Stimulated activated CD4-positive, alpha-beta T cell treated with anti-CD3 and anti-CD28 coated beads, Interleukin-2, amount 100 ng/mL, for 24 hours (primary cell): ENCODE results near the gene PADI4.

ENCODE experiments used
- DNase-seq, 2 donors: peaks; one replicate each; pipeline ENCODE4 v3.0.0-alpha.2; 2020

PADI4 gene

DNA sequence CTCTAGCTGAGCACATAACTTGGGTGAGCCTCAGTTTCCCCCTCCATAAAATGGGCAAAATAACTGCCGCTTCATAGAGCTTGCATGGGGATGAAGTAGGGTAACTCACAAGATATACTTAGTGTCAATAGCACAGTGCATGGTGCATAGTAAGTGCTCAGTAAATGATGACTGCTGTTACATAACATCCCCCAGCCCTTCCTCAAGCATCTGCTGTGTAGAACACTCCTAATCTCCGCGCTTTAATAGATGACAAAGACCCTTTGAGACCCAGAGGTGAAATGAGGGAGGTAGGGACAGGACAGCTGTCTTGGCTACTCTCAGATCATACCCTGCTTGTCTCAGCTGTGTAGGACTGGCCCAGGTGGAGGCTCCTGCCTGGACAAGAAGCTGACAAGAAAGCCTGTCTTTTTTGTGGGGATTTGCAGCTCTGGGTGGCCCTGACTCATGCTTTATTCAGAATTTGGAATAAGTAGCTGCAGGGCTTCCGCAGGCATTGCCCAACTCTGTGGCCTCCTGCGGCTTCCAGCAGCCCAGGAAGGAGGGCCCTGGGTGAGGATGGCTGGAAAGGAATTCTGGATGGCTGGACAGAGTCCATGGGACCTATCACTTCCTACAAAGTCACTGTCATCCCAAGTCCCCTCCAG, 20.7 kb upstream of the PADI4 start:
- no peak for DNase-seq

DNA sequence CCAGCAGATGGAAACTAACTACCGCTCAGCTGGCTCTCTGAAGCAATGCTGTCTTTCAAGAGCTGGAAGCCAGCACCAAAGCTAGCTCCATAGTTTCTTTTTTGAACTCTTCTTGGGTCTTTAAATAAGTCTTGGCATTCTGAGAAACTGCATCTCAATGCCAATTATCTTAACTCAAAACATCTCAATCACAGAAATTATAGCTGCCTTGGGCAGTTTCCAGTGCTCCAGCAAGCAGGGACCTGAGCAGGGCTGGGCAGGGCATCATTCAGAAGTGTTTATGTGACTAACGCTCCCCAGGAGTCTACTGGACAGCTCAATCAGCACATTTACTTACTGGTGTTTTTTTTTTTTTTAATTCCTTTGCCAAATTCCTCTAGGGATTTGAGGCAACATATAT, 18.3 kb upstream of the PADI4 start:
- no peak for DNase-seq

DNA sequence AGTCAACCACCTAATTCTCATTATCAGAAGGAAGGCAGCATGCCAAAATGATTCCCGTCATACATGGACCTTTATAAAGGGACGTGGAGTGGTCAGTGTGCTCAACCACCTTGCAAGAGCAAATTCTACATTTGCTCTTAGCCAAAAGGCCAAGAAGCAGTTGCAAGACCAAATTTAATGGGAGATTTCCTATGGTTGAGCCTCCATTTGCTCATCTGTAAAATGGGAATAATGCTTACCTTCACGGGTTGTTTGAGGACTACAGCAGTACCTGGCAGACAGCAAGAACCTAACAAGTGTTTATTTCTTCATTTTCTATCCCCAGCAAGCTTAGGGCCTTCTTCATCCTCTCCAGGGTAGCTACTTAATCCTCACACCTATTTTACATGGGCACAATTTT, 17.4 kb upstream of the PADI4 start:
- DNase-seq = no peak

DNA sequence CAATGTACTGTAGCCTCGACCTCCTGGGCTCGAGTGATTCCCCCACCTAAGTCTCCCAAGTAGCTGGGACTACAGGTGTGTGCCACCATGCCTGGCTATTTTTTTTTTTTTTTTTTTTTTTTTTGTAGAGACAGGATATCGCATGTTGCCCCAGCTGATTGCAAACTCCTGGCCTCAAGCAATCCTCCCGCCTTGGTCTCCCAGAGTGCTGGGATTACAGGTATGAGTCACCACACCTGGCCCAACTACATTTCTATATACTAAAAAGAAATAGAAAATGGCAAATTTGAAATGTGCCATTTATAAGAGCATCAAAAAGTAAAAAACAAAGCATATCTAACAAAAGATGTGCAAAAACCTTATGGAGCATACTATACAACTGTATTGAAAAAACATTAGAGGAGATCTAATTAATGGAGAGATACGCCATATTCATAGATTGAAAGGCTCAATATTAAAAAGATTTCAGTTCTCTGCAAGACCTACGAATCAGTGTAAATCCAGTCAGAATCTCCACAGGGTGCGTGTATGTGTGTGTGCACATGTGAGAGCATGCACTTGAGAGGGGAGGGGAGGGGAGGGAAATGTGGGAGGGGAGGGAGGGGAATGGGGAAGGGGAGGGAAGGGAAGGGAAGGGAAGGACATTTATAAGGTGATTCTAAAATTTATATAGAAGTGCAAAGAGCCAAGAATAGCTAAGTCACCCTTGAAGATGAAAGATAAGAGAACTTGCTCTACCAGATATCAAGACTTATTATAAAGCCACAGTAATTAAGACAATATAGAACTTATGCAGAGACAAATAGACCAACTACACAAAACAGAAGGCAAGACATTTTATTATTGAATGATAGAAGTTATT, 15.5 kb upstream of the PADI4 start:
- no peak for DNase-seq

DNA sequence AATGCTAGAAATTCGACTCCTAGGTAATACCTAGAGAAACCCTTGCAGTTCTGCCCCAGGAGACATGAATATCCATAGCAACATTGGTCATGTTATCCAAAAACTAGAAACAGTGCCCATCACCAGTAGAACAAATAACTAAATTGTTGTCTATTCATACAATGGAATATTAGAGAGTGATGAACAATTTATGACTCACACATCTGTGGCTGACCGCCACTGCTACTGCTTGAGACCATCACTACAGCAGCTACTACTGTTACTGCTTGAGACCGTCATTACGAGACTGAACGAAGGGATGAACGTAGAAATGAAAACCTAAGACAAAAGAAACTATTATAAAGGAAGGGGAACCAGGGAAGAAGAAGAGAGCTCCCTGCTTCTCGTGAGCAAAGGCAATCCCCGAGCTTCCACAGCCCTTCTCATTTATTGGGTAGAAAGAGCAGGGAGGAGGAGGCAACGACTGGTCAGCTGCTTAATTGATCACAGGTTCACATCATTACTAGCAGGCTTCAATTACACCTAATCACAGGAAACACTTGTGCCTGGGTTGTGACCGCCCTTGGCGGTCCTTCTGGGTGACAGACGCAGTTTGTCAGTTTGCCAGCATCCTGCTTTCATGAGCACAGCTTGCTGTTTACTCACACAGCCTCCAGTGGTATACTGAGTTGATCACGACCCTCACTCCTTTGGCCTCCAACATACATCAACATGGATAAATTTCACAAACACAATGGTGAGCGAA, 14.1 kb upstream of the PADI4 start:
- no peak for DNase-seq

DNA sequence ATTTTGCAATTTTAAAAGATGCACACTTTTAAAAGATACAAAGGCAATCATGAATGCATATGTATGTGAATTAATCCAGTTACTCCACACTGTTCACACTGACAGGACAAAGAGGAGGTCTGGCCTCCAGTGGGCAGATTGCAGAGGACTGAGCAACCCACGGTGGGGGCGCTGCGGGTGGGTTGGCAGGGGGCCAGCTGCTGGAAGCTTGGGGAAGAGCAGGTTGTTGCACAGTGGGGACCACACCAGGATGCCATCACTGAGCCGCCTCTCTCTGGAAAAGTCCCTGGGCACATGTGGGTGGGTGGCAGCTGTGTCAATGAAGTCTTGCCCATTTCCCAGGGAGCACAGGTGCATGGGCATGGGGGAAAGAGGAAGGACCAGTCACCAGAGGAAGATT, 12.7 kb upstream of the PADI4 start:
- DNase-seq = no peak

DNA sequence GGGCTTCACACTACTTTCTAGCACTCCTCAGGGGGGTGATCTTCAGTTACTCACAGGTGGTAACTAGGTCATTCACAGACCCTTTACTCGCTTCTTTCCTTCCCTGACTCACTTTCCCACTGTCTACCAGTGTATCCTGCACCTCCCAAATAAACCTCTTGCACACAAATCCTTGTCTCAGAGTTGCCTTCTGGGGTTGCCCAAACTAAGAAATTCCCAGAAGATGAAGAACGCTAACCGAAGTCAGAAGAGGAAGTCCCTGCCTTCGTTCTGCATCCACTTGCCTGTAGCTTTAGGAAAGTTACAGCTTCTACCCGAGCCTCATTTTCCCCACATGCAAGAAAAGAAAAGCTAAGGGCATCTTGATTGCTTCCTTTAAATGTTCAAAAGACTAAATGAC, 11.9 kb upstream of the PADI4 start:
- no peak for DNase-seq

DNA sequence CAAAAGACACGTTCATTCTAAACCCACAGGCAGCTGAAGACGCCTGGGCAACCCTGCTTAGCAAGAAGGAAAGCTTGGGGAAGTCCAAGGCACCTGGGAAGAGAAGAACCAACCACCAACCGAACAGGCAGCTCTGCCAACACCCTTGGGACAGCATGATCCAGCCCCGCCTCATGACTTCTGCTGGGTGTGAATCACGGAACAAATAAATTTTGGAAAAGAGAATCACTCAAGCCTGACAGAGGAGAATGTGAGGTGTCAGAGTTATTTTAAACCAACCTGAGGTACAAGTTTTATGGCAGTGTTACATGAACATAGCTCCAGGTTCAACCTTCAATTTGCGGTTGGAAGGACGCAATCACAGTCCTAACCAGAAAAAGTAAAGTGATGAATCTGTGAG, 10.0 kb upstream of the PADI4 start:
- no peak for DNase-seq

DNA sequence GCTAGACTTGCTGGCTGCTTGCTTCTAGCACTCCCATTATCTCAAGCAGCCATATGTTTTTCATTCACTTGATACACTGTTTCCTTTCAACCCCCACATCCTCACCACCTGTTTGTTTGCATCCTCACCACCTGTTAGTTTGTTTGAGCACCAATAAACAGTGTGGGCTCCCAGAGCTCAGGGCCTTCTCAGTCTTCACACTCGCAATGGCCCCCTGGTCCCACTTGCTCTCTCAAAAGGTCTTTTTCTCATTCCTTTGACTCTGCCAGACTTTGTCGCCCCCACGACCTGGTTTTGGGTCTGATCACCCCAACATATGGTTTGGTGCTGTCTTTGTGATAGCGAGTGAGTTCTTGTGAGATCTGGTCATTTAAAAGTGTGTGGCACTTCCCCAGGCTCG, 6.2 kb upstream of the PADI4 start:
- DNase-seq = no peak

DNA sequence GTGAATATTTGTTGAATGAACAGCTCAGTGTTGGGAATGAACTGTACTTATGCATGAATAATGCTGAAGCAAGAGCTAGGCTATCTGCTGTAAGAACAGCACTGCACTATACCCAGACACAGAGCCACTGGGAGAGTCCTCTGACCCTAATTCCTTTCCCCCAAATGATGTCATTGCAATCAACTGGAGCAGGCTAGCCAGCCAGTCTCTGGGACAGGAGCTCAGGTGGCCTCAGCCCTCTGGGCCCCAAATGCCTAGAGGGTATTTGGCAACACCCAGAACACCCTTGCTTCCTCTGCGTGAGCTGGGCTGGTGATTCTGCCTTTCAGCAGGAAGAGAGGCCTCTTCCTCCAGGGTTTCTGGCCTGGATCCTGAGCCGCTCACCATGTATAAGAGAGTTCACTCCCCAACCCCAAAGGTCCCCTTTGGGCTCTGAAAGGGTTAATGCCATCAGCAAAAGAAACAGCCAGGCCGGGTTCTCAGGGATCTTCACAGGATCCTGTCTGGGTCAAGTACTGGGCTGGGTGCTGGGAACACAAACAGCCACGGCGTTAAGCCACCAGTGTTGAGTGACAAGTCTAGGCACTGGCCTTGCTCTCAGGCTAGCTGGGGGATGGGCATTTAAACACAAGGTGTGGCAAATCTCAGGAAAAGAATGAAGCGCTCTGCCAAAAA, 3.7 kb upstream of the PADI4 start:
- no peak for DNase-seq

DNA sequence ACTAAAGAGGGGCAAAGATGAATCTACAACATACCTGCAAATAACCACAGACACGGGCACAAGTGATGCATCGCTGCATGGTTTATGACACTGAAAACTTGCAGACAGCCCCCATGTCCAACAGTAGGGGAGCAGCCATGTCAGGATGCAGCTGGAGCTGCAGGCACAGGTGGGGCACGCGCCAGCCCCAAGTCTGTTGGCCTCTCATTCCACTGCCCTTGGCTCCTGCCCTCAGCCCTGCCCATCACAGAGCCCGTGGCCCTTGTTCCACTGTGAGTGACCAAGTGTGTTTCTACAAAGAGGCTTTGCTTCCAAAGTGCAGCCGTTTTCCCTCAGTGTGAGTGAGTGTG, 3.2 kb upstream of the PADI4 start:
- DNase-seq = no peak

DNA sequence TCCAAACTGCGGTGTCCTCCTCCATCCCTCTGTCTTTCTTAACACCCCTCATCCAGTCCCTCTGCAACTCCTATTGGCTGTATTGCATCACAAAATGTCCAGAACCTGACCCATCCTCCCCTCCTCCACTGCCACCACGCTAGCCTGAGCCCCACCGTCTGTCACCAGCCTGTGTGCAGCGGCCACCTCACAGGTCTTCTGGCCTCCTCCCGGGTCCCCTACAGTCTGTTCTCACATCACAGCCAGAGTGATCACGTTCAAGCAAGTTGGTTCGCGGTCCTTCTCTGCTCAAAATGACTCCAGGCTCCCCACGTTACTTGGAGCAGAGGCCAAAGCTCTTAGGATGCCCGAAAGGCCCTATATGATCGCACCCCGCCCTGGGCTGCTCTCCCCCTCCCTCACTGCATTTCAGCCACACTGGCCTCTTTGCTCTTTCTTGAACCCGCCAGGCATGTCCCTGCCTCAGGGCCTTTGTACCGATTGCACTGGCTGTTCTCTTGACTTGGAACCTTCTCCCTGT, 2.4 kb upstream of the PADI4 start:
- DNase-seq = no peak

DNA sequence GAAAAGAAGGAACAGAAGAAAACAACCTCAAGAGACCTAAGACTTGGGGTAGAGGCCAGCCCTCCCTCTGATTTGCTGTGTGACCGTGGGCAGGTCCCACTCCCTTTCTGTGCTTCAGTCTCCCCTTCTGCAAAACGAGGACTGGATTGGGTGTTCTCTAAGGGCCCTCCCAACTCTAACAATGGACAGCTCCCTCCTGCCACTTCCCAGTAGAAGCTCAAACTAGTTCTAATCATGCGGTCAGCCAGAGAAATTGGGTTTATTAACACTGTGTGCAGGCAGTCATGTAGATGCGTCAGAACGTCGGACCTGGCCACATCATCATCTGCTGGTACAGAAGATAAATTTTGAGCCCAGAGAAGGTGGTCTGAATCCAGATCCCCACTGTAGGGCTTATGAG, 1.6 kb upstream of the PADI4 start:
- DNase-seq = no peak

DNA sequence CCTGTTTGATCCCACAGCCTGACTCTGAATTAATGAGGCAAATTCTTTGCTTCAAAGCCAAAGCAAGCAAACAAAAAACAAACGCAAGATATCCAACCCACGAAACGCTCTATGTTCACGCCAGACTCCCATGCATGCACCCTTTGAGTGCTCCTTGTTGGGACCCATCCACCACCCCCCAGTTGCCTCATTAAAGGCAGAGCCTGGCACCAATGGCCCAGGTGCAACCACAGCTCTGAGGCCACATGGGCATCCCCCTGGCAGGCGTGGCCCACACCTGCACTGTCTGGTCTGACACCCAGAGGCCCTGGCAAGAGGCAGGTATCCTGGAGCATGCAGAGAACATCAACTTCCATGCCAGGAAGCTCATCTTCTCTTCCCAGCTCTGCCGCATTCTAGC, 1.1 kb upstream of the PADI4 start:
- no peak for DNase-seq

DNA sequence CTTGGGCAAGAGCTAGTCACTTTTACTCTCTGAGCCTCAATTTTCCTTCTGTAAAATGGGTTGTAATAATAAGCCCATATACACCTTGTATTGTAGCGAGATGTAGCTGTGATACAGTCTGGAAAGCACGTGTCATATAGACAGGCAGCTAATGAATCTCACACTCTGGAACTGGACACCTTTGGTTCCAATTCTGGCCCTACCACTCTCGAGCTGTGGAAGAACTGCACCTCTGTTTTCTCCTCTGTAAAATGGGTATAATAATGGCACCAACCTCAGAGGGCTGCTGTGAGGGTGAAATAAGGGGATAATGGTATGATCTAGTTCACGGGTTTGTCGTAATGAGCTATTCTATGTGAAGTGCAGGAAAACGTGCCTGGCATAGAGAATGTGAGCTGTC, 668 bp upstream of the PADI4 start:
- DNase-seq = no peak

DNA sequence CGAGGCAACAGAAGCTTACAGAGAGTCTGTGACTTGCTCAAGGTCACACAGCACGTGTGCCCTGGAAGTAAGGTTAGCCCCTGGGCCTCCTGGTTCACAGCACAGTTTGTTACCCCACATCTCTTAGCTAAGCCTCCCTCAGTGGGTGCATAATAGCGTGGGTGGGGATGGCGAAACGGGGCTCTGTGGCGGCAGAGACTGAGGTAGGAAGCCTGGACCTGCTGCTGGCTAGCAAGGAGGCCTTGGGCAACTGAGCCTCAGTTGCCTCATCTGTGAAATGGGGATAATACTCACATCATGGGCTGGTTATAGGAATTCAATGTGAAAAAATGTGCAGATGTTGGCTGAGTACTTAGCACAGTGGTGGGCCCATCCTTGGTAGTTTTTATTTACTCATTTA, 596 bp downstream of the PADI4 start:
- DNase-seq = no peak

DNA sequence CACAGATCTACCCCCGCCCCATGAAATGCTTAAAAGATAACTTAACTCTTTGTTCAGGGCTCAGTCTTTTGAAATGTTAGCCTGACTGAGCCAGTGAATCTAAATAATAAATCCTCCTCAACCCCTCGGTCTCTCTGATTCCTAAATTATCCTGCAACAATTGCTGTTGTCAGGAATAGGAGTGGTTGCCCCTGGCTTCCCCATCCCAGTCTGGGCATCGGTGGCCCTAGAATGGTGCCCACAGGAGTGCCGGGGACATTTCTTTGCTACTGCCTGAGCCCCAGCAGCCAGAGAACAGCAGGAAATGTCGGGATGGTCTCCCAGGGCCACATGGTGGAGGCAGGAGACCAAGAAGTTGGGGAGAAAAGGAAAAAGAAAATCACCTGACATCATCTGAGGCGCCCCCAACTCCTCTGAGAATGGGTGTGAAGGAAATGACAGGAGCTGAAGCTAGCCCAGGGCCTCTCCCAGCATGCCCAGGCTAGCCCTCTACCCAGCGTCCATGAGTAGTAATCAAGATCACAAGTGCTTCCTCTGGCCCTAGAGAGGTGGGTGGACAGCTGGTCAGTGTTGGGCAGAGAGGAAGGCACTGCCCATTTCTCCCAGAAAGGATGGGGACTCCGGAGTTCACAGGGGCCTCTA, 1.6 kb downstream of the PADI4 start:
- DNase-seq = no peak

DNA sequence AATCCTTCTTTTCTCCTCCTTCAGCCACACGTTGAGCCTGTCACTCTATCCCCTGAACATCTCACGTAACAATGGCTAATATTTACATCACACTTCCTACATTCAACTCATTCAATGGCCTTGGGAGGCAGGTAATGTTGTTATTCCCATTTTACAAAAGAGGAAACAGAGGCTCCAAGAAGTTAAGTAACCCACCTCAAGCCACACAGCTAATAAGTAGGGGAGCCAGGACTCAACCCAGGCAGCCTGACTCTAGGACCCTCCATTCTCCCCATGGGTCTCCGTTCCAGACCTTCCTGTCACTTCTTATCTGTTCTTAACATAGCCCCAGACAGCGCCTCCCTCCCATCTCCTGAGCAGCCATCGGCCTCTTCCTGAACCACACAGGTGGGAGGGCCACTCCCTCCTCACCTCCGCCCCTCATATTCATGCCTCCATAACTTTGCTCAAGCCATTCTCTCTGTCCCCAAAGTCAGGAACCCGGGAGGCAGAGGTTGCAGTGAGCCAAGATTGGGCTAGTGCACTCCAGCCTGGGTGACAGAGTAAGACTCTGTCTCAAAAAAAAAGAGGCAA, 2.2 kb downstream of the PADI4 start:
- no peak for DNase-seq

DNA sequence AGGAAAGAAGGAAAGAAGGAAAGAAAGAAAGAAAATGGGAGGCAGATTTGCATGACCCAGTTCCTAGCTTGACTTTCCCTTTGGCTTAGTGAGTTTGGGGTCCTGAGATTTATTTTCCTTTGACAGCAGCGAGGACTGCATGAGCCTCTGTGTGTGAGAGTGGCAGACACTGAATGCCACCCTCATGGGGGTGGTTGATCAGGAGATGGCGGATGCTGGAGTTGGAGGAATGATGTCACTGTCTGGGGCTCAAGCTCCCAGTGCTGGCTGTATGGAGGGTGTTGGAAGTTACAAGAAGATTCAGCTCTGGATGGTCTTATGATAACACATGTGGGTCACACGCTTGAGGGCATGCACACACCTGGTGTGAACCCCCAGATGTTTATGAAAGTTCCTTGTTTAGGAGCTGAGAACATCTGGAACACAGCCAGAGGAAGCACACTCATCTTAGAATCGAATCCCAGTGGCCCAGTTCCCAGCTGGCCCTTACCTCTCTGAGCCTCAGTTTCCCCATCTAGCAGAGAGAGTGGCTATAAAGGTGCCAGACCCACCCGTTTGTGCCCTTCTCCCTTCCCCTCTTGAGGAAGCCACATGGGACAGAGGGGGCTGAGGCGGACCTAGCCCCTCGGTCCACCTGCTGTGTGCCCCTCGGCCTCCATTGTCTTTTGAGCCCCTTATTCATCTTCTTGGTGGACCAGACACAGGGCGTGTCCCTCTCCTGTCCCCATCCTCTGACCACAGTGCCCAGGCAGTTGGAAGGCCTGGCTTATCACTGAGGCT, 5.7 kb downstream of the PADI4 start:
- no peak for DNase-seq

DNA sequence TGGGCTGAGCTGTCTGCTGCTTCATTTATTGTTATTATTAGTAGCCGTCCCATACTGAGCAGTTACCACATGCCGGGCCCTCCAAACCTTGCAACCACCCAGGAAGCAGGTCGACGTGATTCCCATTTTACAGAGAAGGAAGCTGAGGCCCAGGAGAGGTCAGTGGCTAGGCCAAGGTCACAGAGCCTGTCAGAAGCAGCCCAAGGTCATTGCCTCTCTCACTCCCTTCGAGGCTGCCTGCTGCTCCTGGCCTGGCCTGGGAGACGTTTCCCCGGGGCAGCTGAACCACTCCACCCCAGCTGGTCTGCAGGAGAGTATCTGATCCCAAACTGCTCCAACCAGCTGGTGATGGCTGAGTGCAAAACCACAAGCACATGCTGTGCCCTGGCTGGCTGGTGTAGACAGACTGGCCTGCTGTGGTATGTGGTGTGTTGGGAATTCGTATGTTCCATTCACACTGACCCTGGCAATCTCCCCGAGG, 6.5 kb downstream of the PADI4 start:
- DNase-seq = no peak

DNA sequence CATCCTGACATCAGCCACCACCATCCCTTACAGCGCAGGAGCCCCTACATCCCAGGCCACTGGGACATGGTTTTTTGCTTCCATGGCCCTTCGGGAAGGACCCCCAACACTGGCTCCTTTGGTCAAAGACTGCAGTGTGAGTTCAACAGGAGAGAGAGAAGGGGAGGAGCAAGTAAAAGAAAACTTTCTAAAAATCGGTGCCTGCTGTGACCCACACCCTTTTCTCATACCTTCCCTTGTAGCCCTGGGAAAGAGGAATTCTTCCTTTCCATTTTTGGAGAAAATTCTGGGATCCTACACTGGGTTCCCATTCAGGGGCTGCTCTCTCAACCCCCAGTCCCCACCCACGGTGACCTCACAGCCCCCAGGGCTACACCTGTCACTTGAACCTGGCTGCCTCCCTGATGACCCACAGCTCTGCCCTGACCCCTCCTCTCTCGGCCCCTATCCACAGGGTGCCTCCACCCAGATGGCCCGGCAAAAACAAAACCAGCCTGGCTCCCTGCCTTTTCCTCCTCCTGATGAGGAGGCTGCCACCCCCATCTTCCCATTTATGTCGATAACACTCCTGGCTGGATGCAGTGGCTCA, 7.6 kb downstream of the PADI4 start:
- DNase-seq = no peak
